ENCODE results near the gene LRRTM4. TPM values are rescaled to one million over a fixed set of nuclear protein-coding genes. Genes with fewer than 3 reads are reported as not detected.

Gene LRRTM4
- total and polyA plus RNA-seq, 2 donors (not counting 1 experiment from before 2014, with no cell fraction given), result 0.05 TPM; not detected in 1

DNA sequence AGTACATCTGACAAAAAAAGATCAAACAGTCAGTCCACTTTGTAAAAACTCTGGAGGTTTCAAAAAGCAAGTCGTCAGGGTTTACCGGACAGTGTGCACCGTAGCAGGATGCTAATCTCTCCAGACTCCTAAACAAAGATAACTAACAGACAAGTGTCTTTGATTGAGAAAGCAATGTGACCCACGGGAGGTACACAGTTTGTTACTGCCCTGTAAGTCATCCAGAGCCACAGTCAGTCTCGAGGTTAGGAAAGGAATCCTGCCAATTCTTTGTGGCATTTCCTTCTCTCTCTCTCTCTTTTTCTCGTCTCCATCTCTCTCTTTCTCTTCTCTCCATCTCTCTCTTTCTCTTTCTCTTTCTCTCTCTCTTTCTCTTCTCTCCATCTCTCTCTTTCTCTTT is 42.8 kb downstream of the LRRTM4 start:
- Histone ChIP-seq H3K4me2 (ENCODE audit: extremely low read depth, insufficient read depth, low read length) (peak overlapping the region; percentile 32), H3K4me3 (replicated peaks in 1 of 4; ENCODE audit: control extremely low read depth in 1 of 4, insufficient read depth in 1 of 4, low read depth in 3 of 4, low read length in 4 of 4) (peak overlapping the region in 1 of 4 experiments; percentile 44), H3K27me3 (ENCODE audit: control insufficient read depth, insufficient read depth, low read length) (no peaks in the 10 kb centered on the region), H3K9ac (ENCODE audit: insufficient read depth, low read length) (no peak overlapping the region), H3K9me3 (ENCODE audit: control insufficient read depth, insufficient read depth, low read depth, low read length) (no peaks in the 10 kb centered on the region), H3K79me2 (ENCODE audit: control insufficient read depth, insufficient read depth, low read length) (no peaks in the 10 kb centered on the region), H2AFZ (ENCODE audit: low read length) (peak overlapping the region; percentile 57), H4K20me1 (ENCODE audit: control insufficient read depth, extremely low read depth, insufficient read depth, low read length) (no peaks in the 10 kb centered on the region), H3K27ac (ENCODE audit: insufficient read depth, low read length) (no peak overlapping the region), H3K4me1 (ENCODE audit: control insufficient read depth, extremely low read depth, insufficient read depth, low read length) (no peaks in the 10 kb centered on the region), H3K36me3 (ENCODE audit: control insufficient read depth, insufficient read depth, low read length) (no peaks in the 10 kb centered on the region)
- no peak for TF ChIP-seq EZH2 (IDR thresholded peaks at IDR 0.05; ENCODE audit: low read length, missing control alignments)
- TF ChIP-seq, protein P1, sequence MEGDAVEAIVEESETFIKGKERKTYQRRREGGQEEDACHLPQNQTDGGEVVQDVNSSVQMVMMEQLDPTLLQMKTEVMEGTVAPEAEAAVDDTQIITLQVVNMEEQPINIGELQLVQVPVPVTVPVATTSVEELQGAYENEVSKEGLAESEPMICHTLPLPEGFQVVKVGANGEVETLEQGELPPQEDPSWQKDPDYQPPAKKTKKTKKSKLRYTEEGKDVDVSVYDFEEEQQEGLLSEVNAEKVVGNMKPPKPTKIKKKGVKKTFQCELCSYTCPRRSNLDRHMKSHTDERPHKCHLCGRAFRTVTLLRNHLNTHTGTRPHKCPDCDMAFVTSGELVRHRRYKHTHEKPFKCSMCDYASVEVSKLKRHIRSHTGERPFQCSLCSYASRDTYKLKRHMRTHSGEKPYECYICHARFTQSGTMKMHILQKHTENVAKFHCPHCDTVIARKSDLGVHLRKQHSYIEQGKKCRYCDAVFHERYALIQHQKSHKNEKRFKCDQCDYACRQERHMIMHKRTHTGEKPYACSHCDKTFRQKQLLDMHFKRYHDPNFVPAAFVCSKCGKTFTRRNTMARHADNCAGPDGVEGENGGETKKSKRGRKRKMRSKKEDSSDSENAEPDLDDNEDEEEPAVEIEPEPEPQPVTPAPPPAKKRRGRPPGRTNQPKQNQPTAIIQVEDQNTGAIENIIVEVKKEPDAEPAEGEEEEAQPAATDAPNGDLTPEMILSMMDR (conservative IDR thresholded peaks at IDR 0.05 in 1 of 2, IDR thresholded peaks at IDR 0.05 in 1 of 2; ENCODE audit: low read depth in 1 of 2, low read length in 2 of 2), result no peak
- DNase-seq (ENCODE audit: low read depth in 2 of 2), result peak; percentile 4 to 22

DNA sequence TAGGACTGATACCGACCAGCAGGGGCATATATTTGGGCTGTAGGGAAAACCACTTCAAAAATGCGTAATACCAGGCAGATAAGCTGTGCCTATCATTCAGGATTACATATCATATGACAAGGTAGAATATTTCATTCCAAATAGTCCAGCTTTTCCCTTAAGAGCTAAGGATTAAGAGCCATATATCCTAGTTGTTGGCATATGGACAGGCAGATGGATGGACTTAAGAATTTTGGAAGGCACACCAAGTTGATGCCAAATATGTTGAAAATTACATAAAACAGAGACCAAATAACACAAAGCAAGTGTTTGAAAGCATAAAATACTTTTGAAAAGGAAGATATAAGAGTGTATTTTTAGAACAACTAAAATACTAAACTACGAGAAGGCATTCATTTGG is 52.1 kb downstream of the LRRTM4 start:
- Histone ChIP-seq H4K20me1 (ENCODE audit: control insufficient read depth, extremely low read depth, insufficient read depth, low read length) (no peaks in the 10 kb centered on the region), H3K36me3 (ENCODE audit: control insufficient read depth, insufficient read depth, low read length) (no peaks in the 10 kb centered on the region), H3K27ac (ENCODE audit: insufficient read depth, low read length) (no peak overlapping the region), H3K9me3 (ENCODE audit: control insufficient read depth, insufficient read depth, low read depth, low read length) (no peaks in the 10 kb centered on the region), H3K4me1 (ENCODE audit: control insufficient read depth, extremely low read depth, insufficient read depth, low read length) (no peaks in the 10 kb centered on the region), H3K4me3 (replicated peaks in 1 of 4; ENCODE audit: control extremely low read depth in 1 of 4, insufficient read depth in 1 of 4, low read depth in 3 of 4, low read length in 4 of 4) (no peak overlapping the region), H3K4me2 (ENCODE audit: extremely low read depth, insufficient read depth, low read length) (no peak overlapping the region), H3K9ac (ENCODE audit: insufficient read depth, low read length) (no peak overlapping the region), H3K79me2 (ENCODE audit: control insufficient read depth, insufficient read depth, low read length) (no peaks in the 10 kb centered on the region), H2AFZ (ENCODE audit: low read length) (no peak overlapping the region), H3K27me3 (ENCODE audit: control insufficient read depth, insufficient read depth, low read length) (no peaks in the 10 kb centered on the region)
- TF ChIP-seq EZH2 (IDR thresholded peaks at IDR 0.05; ENCODE audit: low read length, missing control alignments), result no peak
- TF ChIP-seq, protein P1 (conservative IDR thresholded peaks at IDR 0.05 in 1 of 2, IDR thresholded peaks at IDR 0.05 in 1 of 2; ENCODE audit: low read depth in 1 of 2, low read length in 2 of 2), result no peak
- no peak for DNase-seq (ENCODE audit: low read depth in 2 of 2)

DNA sequence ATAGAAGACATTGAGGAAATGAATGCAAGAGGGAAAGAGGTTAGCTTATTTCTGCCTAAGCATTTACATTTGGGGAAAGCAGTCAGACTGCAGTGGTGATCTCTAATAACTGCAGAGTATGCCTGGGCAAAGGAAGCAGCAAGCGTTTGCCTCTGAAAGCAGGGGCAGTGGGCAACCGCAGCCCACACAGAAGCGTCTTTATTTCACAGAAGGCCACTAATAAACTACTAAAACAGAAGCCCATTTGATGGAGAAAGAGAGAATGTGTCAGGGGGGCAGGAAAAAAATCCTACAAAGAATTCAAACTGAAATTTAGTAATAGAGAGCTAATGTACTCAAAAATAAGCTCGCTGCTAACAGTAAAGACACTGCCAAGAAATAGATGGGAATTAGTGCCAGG is 53.1 kb downstream of the LRRTM4 start:
- no peak overlapping the region for H3K9ac ChIP-seq (ENCODE audit: insufficient read depth, low read length)
- no peaks in the 10 kb centered on the region for H3K36me3 ChIP-seq (ENCODE audit: control insufficient read depth, insufficient read depth, low read length)
- no peak for DNase-seq (ENCODE audit: low read depth in 2 of 2)
- no peak overlapping the region for H2AFZ ChIP-seq (ENCODE audit: low read length)
- H3K9me3 ChIP-seq (ENCODE audit: control insufficient read depth, insufficient read depth, low read depth, low read length), result no peaks in the 10 kb centered on the region
- H3K4me3 ChIP-seq (replicated peaks in 1 of 4; ENCODE audit: control extremely low read depth in 1 of 4, insufficient read depth in 1 of 4, low read depth in 3 of 4, low read length in 4 of 4), result no peak overlapping the region
- no peak overlapping the region for H3K27ac ChIP-seq (ENCODE audit: insufficient read depth, low read length)
- no peak overlapping the region for H3K4me2 ChIP-seq (ENCODE audit: extremely low read depth, insufficient read depth, low read length)
- H3K4me1 ChIP-seq (ENCODE audit: control insufficient read depth, extremely low read depth, insufficient read depth, low read length), result no peaks in the 10 kb centered on the region
- TF ChIP-seq EZH2 (IDR thresholded peaks at IDR 0.05; ENCODE audit: low read length, missing control alignments), result no peak
- TF ChIP-seq, protein P1 (conservative IDR thresholded peaks at IDR 0.05 in 1 of 2, IDR thresholded peaks at IDR 0.05 in 1 of 2; ENCODE audit: low read depth in 1 of 2, low read length in 2 of 2), result no peak
- H3K79me2 ChIP-seq (ENCODE audit: control insufficient read depth, insufficient read depth, low read length), result no peaks in the 10 kb centered on the region
- no peaks in the 10 kb centered on the region for H4K20me1 ChIP-seq (ENCODE audit: control insufficient read depth, extremely low read depth, insufficient read depth, low read length)
- no peaks in the 10 kb centered on the region for H3K27me3 ChIP-seq (ENCODE audit: control insufficient read depth, insufficient read depth, low read length)
